Measurements from ENCODE around the gene MYO5C.

- TF ChIP-seq CTCF (IDR thresholded peaks at IDR 0.05; ENCODE audit: low read depth, low read length) (no peak), EZH2phosphoT487 (IDR thresholded peaks at IDR 0.05; ENCODE audit: low read depth) (no peak)
Observed at GRCh38 chr15:52154896-52155865, 140.4 kb downstream of the MYO5C start.

Measured in OCI-LY3 (cell line).